ENCODE results near the gene CUL2. TPM values are rescaled to one million over a fixed set of nuclear protein-coding genes. Genes with fewer than 3 reads are reported as not detected.
A peak's percentile ranks its signal among the peaks of the same experiment; 100 is the strongest.

CUL2 gene
- total RNA-seq, 2 experiments from 2014 or later, result 30.1 to 32.4 TPM

GRCh38 chr10:35020481-35020880, 69.7 kb downstream of the CUL2 start:
- ATAC-seq (ENCODE audit: poor library complexity) (no peak), DNase-seq (no peak)
- Histone ChIP-seq H3K9me3 (ENCODE audit: control insufficient read depth in 1 of 2, insufficient read depth in 1 of 2, low read length in 2 of 2) (no peaks in the 10 kb centered on the region), H3K27me3 (ENCODE audit: control insufficient read depth in 1 of 2, insufficient read depth in 2 of 2, low read length in 2 of 2) (no peaks in the 10 kb centered on the region), H3K36me3 (ENCODE audit: insufficient read depth, low read length) (peaks cover 38% of the 10 kb centered on the region), H3K4me3 (ENCODE audit: low read length) (no peak overlapping the region), H3K4me1 (ENCODE audit: insufficient read depth, low read length) (no peaks in the 10 kb centered on the region), H3K27ac (ENCODE audit: low read depth in 1 of 2, low read length in 2 of 2) (no peak overlapping the region)
- peak overlapping the region; percentile 37 for H3K27ac Mint-ChIP-seq
- H3K4me3 Mint-ChIP-seq, result no peak overlapping the region
- peaks cover 74% of the 10 kb centered on the region for H3K36me3 Mint-ChIP-seq (ENCODE audit: low read depth)
- CTCF ChIA-PET, result no interaction called here
- no peaks in the 10 kb centered on the region for H3K27me3 Mint-ChIP-seq
- intact Hi-C loops (cut with DNase I, micrococcal nuclease), result no loop called here
- TF ChIP-seq CTCF (IDR thresholded peaks at IDR 0.05), result no peak
- no peaks in the 10 kb centered on the region for H3K4me1 Mint-ChIP-seq (ENCODE audit: low read depth)
- POLR2A ChIA-PET, result no interaction called here
- no peaks in the 10 kb centered on the region for H3K9me3 Mint-ChIP-seq

- H3K4me3 Mint-ChIP-seq, result no peak overlapping the region
- CTCF ChIA-PET, result no interaction called here
These were observed 70.8 kb downstream of the CUL2 start for GRCh38 chr10:35019041-35020024.

GRCh38 chr10:35017608-35018007, 72.5 kb downstream of the CUL2 start:
- TF ChIP-seq CTCF (IDR thresholded peaks at IDR 0.05), result no peak
- Mint-ChIP-seq H3K4me1 (ENCODE audit: low read depth) (peaks cover 4% of the 10 kb centered on the region), H3K27me3 (no peaks in the 10 kb centered on the region), H3K9me3 (no peaks in the 10 kb centered on the region), H3K36me3 (ENCODE audit: low read depth) (peaks cover 67% of the 10 kb centered on the region), H3K27ac (peak overlapping the region; percentile 61), H3K4me3 (no peak overlapping the region)
- Histone ChIP-seq H3K27me3 (ENCODE audit: control insufficient read depth in 1 of 2, insufficient read depth in 2 of 2, low read length in 2 of 2) (no peaks in the 10 kb centered on the region), H3K9me3 (ENCODE audit: control insufficient read depth in 1 of 2, insufficient read depth in 1 of 2, low read length in 2 of 2) (no peaks in the 10 kb centered on the region), H3K4me3 (ENCODE audit: low read length) (no peak overlapping the region), H3K36me3 (ENCODE audit: insufficient read depth, low read length) (peaks cover 38% of the 10 kb centered on the region), H3K27ac (ENCODE audit: low read depth in 1 of 2, low read length in 2 of 2) (no peak overlapping the region), H3K4me1 (ENCODE audit: insufficient read depth, low read length) (peaks cover 3% of the 10 kb centered on the region)
- DNase-seq, result no peak
- ATAC-seq (ENCODE audit: poor library complexity), result peak; percentile 46
- ChIA-PET CTCF (interaction anchor here (1.0 to 1.1 kb wide), 2 partner anchors 10 to 23 kb away, joined by 3 to 4 read pairs; no protein-coding TSS in a partner anchor), POLR2A (no interaction called here)
- intact Hi-C loops (cut with DNase I, micrococcal nuclease), result no loop called here

More at GRCh38 chr10:35019041-35020024, 70.8 kb downstream of the CUL2 start:
- Mint-ChIP-seq H3K27me3 (no peaks in the 10 kb centered on the region), H3K4me1 (ENCODE audit: low read depth) (no peaks in the 10 kb centered on the region), H3K27ac (peak overlapping the region; percentile 37), H3K36me3 (ENCODE audit: low read depth) (peaks cover 65% of the 10 kb centered on the region), H3K9me3 (no peaks in the 10 kb centered on the region)
- no peaks in the 10 kb centered on the region for H3K4me1 ChIP-seq (ENCODE audit: insufficient read depth, low read length)
- H3K36me3 ChIP-seq (ENCODE audit: insufficient read depth, low read length), result peaks cover 42% of the 10 kb centered on the region
- intact Hi-C loops (cut with DNase I, micrococcal nuclease), result no loop called here
- H3K9me3 ChIP-seq (ENCODE audit: control insufficient read depth in 1 of 2, insufficient read depth in 1 of 2, low read length in 2 of 2), result no peaks in the 10 kb centered on the region
- no peak for ATAC-seq (ENCODE audit: poor library complexity)
- no peak for DNase-seq
- no peak overlapping the region for H3K27ac ChIP-seq (ENCODE audit: low read depth in 1 of 2, low read length in 2 of 2)
- no peaks in the 10 kb centered on the region for H3K27me3 ChIP-seq (ENCODE audit: control insufficient read depth in 1 of 2, insufficient read depth in 2 of 2, low read length in 2 of 2)
- no peak for TF ChIP-seq CTCF (IDR thresholded peaks at IDR 0.05)
- H3K4me3 ChIP-seq (ENCODE audit: low read length), result no peak overlapping the region
- POLR2A ChIA-PET, result no interaction called here
